ENCODE measurements around the gene RIMS1.
"Not testable (repeated sequence)": the region's sequence is repeated elsewhere in the genome, so short reads cannot be mapped to it uniquely, and the experiment has no call there.

Gene RIMS1

GRCh38 chr6:71913444-71914234, 27.3 kb downstream of the RIMS1 start:
- H3K9me3 Mint-ChIP-seq, result no peaks in the 10 kb centered on the region
- no peak for ATAC-seq (replicated peaks)
- H3K27ac Mint-ChIP-seq, result no peak overlapping the region
- no peak for DNase-seq
- H3K27me3 Mint-ChIP-seq, result no peaks in the 10 kb centered on the region
- H3K4me3 Mint-ChIP-seq, result no peak overlapping the region
- H3K36me3 Mint-ChIP-seq, result no peaks in the 10 kb centered on the region
- H3K4me1 Mint-ChIP-seq, result no peaks in the 10 kb centered on the region

- Mint-ChIP-seq H3K27me3 (no peaks in the 10 kb centered on the region), H3K4me1 (no peaks in the 10 kb centered on the region), H3K36me3 (no peaks in the 10 kb centered on the region), H3K9me3 (no peaks in the 10 kb centered on the region), H3K4me3 (no peak overlapping the region), H3K27ac (no peak overlapping the region)
- no peak for DNase-seq
- no peak for ATAC-seq (replicated peaks)
Measured at GRCh38 chr6:71929047-71929446, 42.7 kb downstream of the RIMS1 start.

GRCh38 chr6:71933881-71934280, 47.5 kb downstream of the RIMS1 start:
- H3K4me3 Mint-ChIP-seq, result no peak overlapping the region
- no peak for ATAC-seq (replicated peaks)
- H3K27ac Mint-ChIP-seq, result no peak overlapping the region
- no peaks in the 10 kb centered on the region for H3K4me1 Mint-ChIP-seq
- no peaks in the 10 kb centered on the region for H3K27me3 Mint-ChIP-seq
- H3K36me3 Mint-ChIP-seq, result no peaks in the 10 kb centered on the region
- DNase-seq, result no peak
- peaks cover 3 to 4% of the 10 kb centered on the region in 2 donors for H3K9me3 Mint-ChIP-seq

GRCh38 chr6:71965404-71965803, 79.1 kb downstream of the RIMS1 start:
- H3K27ac Mint-ChIP-seq, result no peak overlapping the region
- H3K4me1 Mint-ChIP-seq, result no peaks in the 10 kb centered on the region
- no peak overlapping the region for H3K4me3 Mint-ChIP-seq
- DNase-seq, result no peak
- ATAC-seq (replicated peaks), result no peak
- peaks cover 0 to 2% of the 10 kb centered on the region in 2 donors for H3K9me3 Mint-ChIP-seq
- H3K36me3 Mint-ChIP-seq, result no peaks in the 10 kb centered on the region
- H3K27me3 Mint-ChIP-seq, result no peaks in the 10 kb centered on the region

GRCh38 chr6:71967436-71967835, 81.1 kb downstream of the RIMS1 start:
- peaks cover 0 to 4% of the 10 kb centered on the region in 2 donors for H3K9me3 Mint-ChIP-seq
- no peak overlapping the region for H3K27ac Mint-ChIP-seq
- DNase-seq, result no peak
- no peaks in the 10 kb centered on the region for H3K36me3 Mint-ChIP-seq
- ATAC-seq (replicated peaks), result no peak
- no peak overlapping the region for H3K4me3 Mint-ChIP-seq
- H3K4me1 Mint-ChIP-seq, result no peaks in the 10 kb centered on the region
- H3K27me3 Mint-ChIP-seq, result no peaks in the 10 kb centered on the region

- no peak overlapping the region for H3K4me3 Mint-ChIP-seq
- H3K4me1 Mint-ChIP-seq, result no peaks in the 10 kb centered on the region
Measured at GRCh38 chr6:71977884-71978283, 91.5 kb downstream of the RIMS1 start.

GRCh38 chr6:71979911-71980310, 93.6 kb downstream of the RIMS1 start:
- no peaks in the 10 kb centered on the region for H3K4me1 Mint-ChIP-seq
- no peaks in the 10 kb centered on the region for H3K36me3 Mint-ChIP-seq
- H3K27ac Mint-ChIP-seq, result no peak overlapping the region
- H3K27me3 Mint-ChIP-seq, result no peaks in the 10 kb centered on the region
- no peak for DNase-seq
- no peaks in the 10 kb centered on the region for H3K9me3 Mint-ChIP-seq
- ATAC-seq (replicated peaks), result no peak
- no peak overlapping the region for H3K4me3 Mint-ChIP-seq

More at GRCh38 chr6:71977884-71978283, 91.5 kb downstream of the RIMS1 start:
- Mint-ChIP-seq H3K36me3 (no peaks in the 10 kb centered on the region), H3K27me3 (no peaks in the 10 kb centered on the region), H3K9me3 (peaks cover 0 to 2% of the 10 kb centered on the region in 2 donors), H3K27ac (no peak overlapping the region)
- peak; percentile 34 to 41 for ATAC-seq (replicated peaks)
- no peak for DNase-seq

- DNase-seq (no peak), ATAC-seq (replicated peaks) (peak in 1 of 2 donors; percentile 58)
- no peaks in the 10 kb centered on the region for H3K36me3 Mint-ChIP-seq
- H3K27ac Mint-ChIP-seq, result no peak overlapping the region
- no peaks in the 10 kb centered on the region for H3K27me3 Mint-ChIP-seq
- no peak overlapping the region for H3K4me3 Mint-ChIP-seq
- no peaks in the 10 kb centered on the region for H3K4me1 Mint-ChIP-seq
- H3K9me3 Mint-ChIP-seq, result peaks cover 0 to 2% of the 10 kb centered on the region in 2 donors
Measured at GRCh38 chr6:71982389-71982788, 96.0 kb downstream of the RIMS1 start.

GRCh38 chr6:71983131-71983530, 96.8 kb downstream of the RIMS1 start:
- Mint-ChIP-seq H3K27me3 (no peaks in the 10 kb centered on the region), H3K4me3 (no peak overlapping the region), H3K4me1 (no peaks in the 10 kb centered on the region), H3K27ac (no peak overlapping the region), H3K9me3 (peaks cover 0 to 2% of the 10 kb centered on the region in 2 donors), H3K36me3 (no peaks in the 10 kb centered on the region)
- DNase-seq (no peak), ATAC-seq (replicated peaks) (no peak)

- H3K27ac Mint-ChIP-seq, result no peak overlapping the region
- no peaks in the 10 kb centered on the region for H3K36me3 Mint-ChIP-seq
Measured at GRCh38 chr6:71994705-71995271, 108.4 kb downstream of the RIMS1 start.

GRCh38 chr6:71997341-71997740, 111.0 kb downstream of the RIMS1 start:
- Mint-ChIP-seq H3K27ac (no peak overlapping the region), H3K4me1 (no peaks in the 10 kb centered on the region), H3K36me3 (no peaks in the 10 kb centered on the region), H3K9me3 (no peaks in the 10 kb centered on the region), H3K4me3 (no peak overlapping the region), H3K27me3 (no peaks in the 10 kb centered on the region)
- ATAC-seq (replicated peaks), result no peak
- DNase-seq, result no peak

More at GRCh38 chr6:71994705-71995271, 108.4 kb downstream of the RIMS1 start:
- Mint-ChIP-seq H3K27me3 (no peaks in the 10 kb centered on the region), H3K9me3 (no peaks in the 10 kb centered on the region), H3K4me1 (no peaks in the 10 kb centered on the region), H3K4me3 (no peak overlapping the region)
- DNase-seq, result no peak
- no peak for ATAC-seq (replicated peaks)

GRCh38 chr6:72002415-72002814, 116.1 kb downstream of the RIMS1 start:
- no peaks in the 10 kb centered on the region for H3K4me1 Mint-ChIP-seq
- peaks cover 1 to 5% of the 10 kb centered on the region in 2 donors for H3K9me3 Mint-ChIP-seq
- H3K27me3 Mint-ChIP-seq, result no peaks in the 10 kb centered on the region
- DNase-seq, result no peak
- H3K4me3 Mint-ChIP-seq, result no peak overlapping the region
- H3K27ac Mint-ChIP-seq, result no peak overlapping the region
- no peaks in the 10 kb centered on the region for H3K36me3 Mint-ChIP-seq
- no peak for ATAC-seq (replicated peaks)

GRCh38 chr6:72006591-72006990, 120.2 kb downstream of the RIMS1 start:
- peaks cover 14 to 15% of the 10 kb centered on the region in 2 donors for H3K9me3 Mint-ChIP-seq
- not testable (repeated sequence) for H3K4me1 Mint-ChIP-seq; ATAC-seq (replicated peaks); H3K27me3 Mint-ChIP-seq; H3K27ac Mint-ChIP-seq; H3K36me3 Mint-ChIP-seq; DNase-seq; H3K4me3 Mint-ChIP-seq

- H3K27me3 Mint-ChIP-seq, result no peaks in the 10 kb centered on the region
- H3K27ac Mint-ChIP-seq, result no peak overlapping the region
- DNase-seq, result no peak
- H3K4me1 Mint-ChIP-seq, result no peaks in the 10 kb centered on the region
- peaks cover 0 to 3% of the 10 kb centered on the region in 2 donors for H3K9me3 Mint-ChIP-seq
- H3K36me3 Mint-ChIP-seq, result no peaks in the 10 kb centered on the region
- ATAC-seq (replicated peaks), result no peak
- H3K4me3 Mint-ChIP-seq, result no peak overlapping the region
Measured at GRCh38 chr6:72022830-72023229, 136.5 kb downstream of the RIMS1 start.

GRCh38 chr6:72031471-72031870, 145.1 kb downstream of the RIMS1 start:
- H3K27me3 Mint-ChIP-seq, result no peaks in the 10 kb centered on the region
- H3K27ac Mint-ChIP-seq, result no peak overlapping the region
- H3K36me3 Mint-ChIP-seq, result no peaks in the 10 kb centered on the region
- ATAC-seq (replicated peaks) (no peak), DNase-seq (no peak)
- H3K4me3 Mint-ChIP-seq, result no peak overlapping the region
- no peaks in the 10 kb centered on the region for H3K9me3 Mint-ChIP-seq
- H3K4me1 Mint-ChIP-seq, result no peaks in the 10 kb centered on the region

All from stimulated activated naive B cell treated with anti-CD40 and anti-IgM and Interleukin-4, amounts not matched to agents 10 μg/mL and 1 μg/mL and 100 μg/mL, for 72 hours (primary cell).